SK-N-SH (cell line): ENCODE data around the gene BEND4. TPM values are rescaled to one million over a fixed set of nuclear protein-coding genes. Genes with fewer than 3 reads are reported as not detected.

ENCODE experiments used
- CTCF ChIA-PET: fragments of 300-600, 350-600 bp; formaldehyde crosslinking; extraction: SDS; loops from one replicate; lab custom pipeline; 2021; lab: Yijun Ruan, JAX
- POLR2A ChIA-PET: fragments of 350-600 bp; sonication (Branson Sonifier 250); formaldehyde crosslinking; extraction: SDS; loops from one replicate; lab custom pipeline; 2020; ENCODE audit warnings: antibody characterized with exemption, inconsistent platforms; lab: Yijun Ruan, JAX
- DNase-seq: peaks from one replicate; pipeline ENCODE4 v3.0.0; 2012
- H2AFZ ChIP-seq: fragments of 200-600 bp; sonication (generic); 2 replicates; pipeline ENCODE4 v1.8.1; 2016; ENCODE audit warnings: antibody characterized with exemption, mild to moderate bottlenecking, low read depth
- H3F3A ChIP-seq: fragments of 200-600 bp; sonication (generic); replicated peaks from 2 replicates; pipeline ENCODE3; 2016; ENCODE audit warnings: antibody characterized with exemption, mild to moderate bottlenecking; ENCODE audit not compliant: insufficient read depth
- H3K27ac ChIP-seq, 2 experiments: fragments of 200-500 bp in 1 of 2; fragments of 200-600 bp in 1 of 2; sonication (Bioruptor generic) in 1 of 2; sonication (generic), shearing (Covaris generic) in 1 of 2; 2 replicates each; pipeline versions ENCODE4 v1.5.1 to v1.6.1; 2014 to 2016; ENCODE audit warnings: low read depth in 2 of 2, inconsistent platforms in 1 of 2, low read length in 1 of 2, mild to moderate bottlenecking in 1 of 2, mixed read lengths in 1 of 2
- H3K27me3 ChIP-seq: fragments of 200-600 bp; sonication (generic), shearing (Covaris generic); 2 replicates; pipeline ENCODE4 v1.6.1; 2016; ENCODE audit warnings: mixed run types; ENCODE audit not compliant: insufficient read depth
- H3K36me3 ChIP-seq, 2 experiments: fragments of 200-500 bp in 1 of 2; fragments of 200-600 bp in 1 of 2; sonication (Bioruptor generic) in 1 of 2; sonication (generic) in 1 of 2; replicated peaks in 1 of 2; 2 replicates each; pipeline versions ENCODE3 to v1.5.1; 2014 to 2016; ENCODE audit warnings: low read length in 1 of 2, mild to moderate bottlenecking in 1 of 2; ENCODE audit not compliant: insufficient read depth in 2 of 2, control insufficient read depth in 1 of 2
- H3K4me1 ChIP-seq, 2 experiments: fragments of 200-500 bp in 1 of 2; fragments of 200-600 bp in 1 of 2; sonication (Bioruptor generic) in 1 of 2; sonication (generic), shearing (Covaris generic) in 1 of 2; 2 replicates each; pipeline versions ENCODE4 v1.5.1 to v1.6.1; 2014 to 2016; ENCODE audit warnings: low read depth in 1 of 2, low read length in 1 of 2, mixed run types in 1 of 2; ENCODE audit not compliant: insufficient read depth in 2 of 2, control insufficient read depth in 1 of 2
- H3K4me2 ChIP-seq: fragments of 200-600 bp; sonication (generic), shearing (Covaris generic); 2 replicates; pipeline ENCODE4 v1.6.1; 2017; ENCODE audit warnings: mixed run types
- H3K4me3 ChIP-seq, 2 experiments: fragments of 200-500 bp in 1 of 2; fragments of 200-600 bp in 1 of 2; sonication (Bioruptor generic) in 1 of 2; sonication (generic), shearing (Covaris generic) in 1 of 2; 2 replicates each; pipeline versions ENCODE4 v1.5.1 to v1.8.1; 2014 to 2016; ENCODE audit warnings: low read depth in 2 of 2, inconsistent platforms in 1 of 2, low read length in 1 of 2, mild to moderate bottlenecking in 1 of 2, mixed read lengths in 1 of 2, moderate library complexity in 1 of 2
- H3K79me2 ChIP-seq: fragments of 200-600 bp; sonication (generic); 2 replicates; pipeline ENCODE4 v1.8.1; 2017; ENCODE audit warnings: mild to moderate bottlenecking; ENCODE audit not compliant: insufficient read depth
- H3K9ac ChIP-seq: fragments of 200-600 bp; sonication (generic); 2 replicates; pipeline ENCODE4 v1.6.1; 2017; ENCODE audit warnings: mixed run types
- H3K9me2 ChIP-seq: fragments of 200-600 bp; sonication (generic); 2 replicates; pipeline ENCODE4 v1.6.1; 2017; ENCODE audit warnings: mixed run types
- H3K9me3 ChIP-seq: fragments of 200-600 bp; sonication (generic); 2 replicates; pipeline ENCODE4 v1.6.1; 2017; ENCODE audit warnings: mixed run types, mild to moderate bottlenecking, moderate library complexity
- H4K20me1 ChIP-seq: fragments of 200-600 bp; sonication (generic); 2 replicates; pipeline ENCODE4 v1.6.1; 2017; ENCODE audit warnings: mild to moderate bottlenecking, mixed run types; ENCODE audit not compliant: insufficient read depth
- CHD2 ChIP-seq: fragments of 150-350 bp; IDR thresholded peaks from 2 replicates; pipeline ENCODE4 v1.6.1; 2018; ENCODE audit warnings: low read length; ENCODE audit not compliant: partially characterized antibody
- CTCF ChIP-seq: fragments of 200-600 bp; sonication (generic); IDR thresholded peaks from 2 replicates; pipeline ENCODE4 v1.6.1; 2017; ENCODE audit warnings: antibody characterized with exemption, mild to moderate bottlenecking, moderate library complexity
- ELF1 ChIP-seq: IDR thresholded peaks from 2 replicates; pipeline ENCODE4 v1.4.0; 2012
- FOXJ3 ChIP-seq: sonication (generic); formaldehyde crosslinking; IDR thresholded peaks from 2 replicates; pipeline ENCODE4 v1.5.1; 2020; ENCODE audit warnings: mild to moderate bottlenecking, missing genetic modification reagents
- FOXM1 ChIP-seq: IDR thresholded peaks from 2 replicates; pipeline ENCODE4 v1.4.0; 2012; ENCODE audit warnings: low read depth, mild to moderate bottlenecking
- GABPA ChIP-seq: IDR thresholded peaks from 2 replicates; pipeline ENCODE4 v1.4.0; 2012; ENCODE audit warnings: low read depth, mild to moderate bottlenecking
- GATA2 ChIP-seq: sonication (generic); formaldehyde crosslinking; IDR thresholded peaks from 2 replicates; pipeline ENCODE4 v1.5.0; 2020; ENCODE audit warnings: mild to moderate bottlenecking, missing genetic modification reagents
- IRF3 ChIP-seq: fragments of 150-350 bp; IDR thresholded peaks from 2 replicates; pipeline ENCODE4 v1.6.1; 2016; ENCODE audit warnings: mild to moderate bottlenecking, low read depth, low read length
- MAX ChIP-seq: IDR thresholded peaks from 2 replicates; pipeline ENCODE4 v1.4.0; 2012; ENCODE audit warnings: low read depth
- MXI1 ChIP-seq: IDR thresholded peaks from 2 replicates; pipeline ENCODE4 v1.6.1; 2012; ENCODE audit warnings: mild to moderate bottlenecking, low read depth, low read length, improper control_type of control experiment
- NRF1 ChIP-seq: IDR thresholded peaks from 2 replicates; pipeline ENCODE4 v1.6.1; 2012; ENCODE audit warnings: low read depth, mild to moderate bottlenecking, low read length
- PBX3 ChIP-seq: IDR thresholded peaks from 2 replicates; pipeline ENCODE4; 2012
- POLR2AphosphoS5 ChIP-seq: IDR thresholded peaks from 2 replicates; pipeline ENCODE4 v1.6.1; 2012; ENCODE audit warnings: low read depth, low read length
- RCOR1 ChIP-seq: fragments of 150-350 bp; IDR thresholded peaks from 2 replicates; pipeline ENCODE4 v1.6.1; 2017; ENCODE audit warnings: antibody characterized with exemption, low read length
- RFX5 ChIP-seq: IDR thresholded peaks from 2 replicates; pipeline ENCODE4 v1.6.1; 2012; ENCODE audit warnings: mild to moderate bottlenecking, improper control_type of control experiment, low read length
- RXRA ChIP-seq: IDR thresholded peaks from 2 replicates; pipeline ENCODE4 v1.4.0; 2012; ENCODE audit warnings: low read depth, mild to moderate bottlenecking, borderline replicate concordance
- SIN3A ChIP-seq: IDR thresholded peaks from 2 replicates; pipeline ENCODE4 v1.6.1; 2012; ENCODE audit warnings: low read depth, mild to moderate bottlenecking, low read length, moderate library complexity, borderline replicate concordance
- TAF1 ChIP-seq: IDR thresholded peaks from 2 replicates; pipeline ENCODE4 v1.6.1; 2012; ENCODE audit warnings: low read depth, mild to moderate bottlenecking, low read length, moderate library complexity, borderline replicate concordance
- ZBTB33 ChIP-seq: IDR thresholded peaks from 2 replicates; pipeline ENCODE4 v1.4.0; 2012; ENCODE audit warnings: low read depth, borderline replicate concordance
- whole genome bisulfite sequencing: methylation state at CpG from one replicate; pipeline ENCODE4 v1.1.6; 2017; ENCODE audit warnings: low lambda C conversion rate; 5-methylcytosine and 5-hydroxymethylcytosine counted together
- polyA plus RNA-seq, 3 experiments: library from polyadenylated mRNA; depleted of rRNA; stranded (reverse); fragments of >200 nt; gene quantifications; 2 replicates each; pipeline ENCODE4 v1.2.3, GENCODE V29; 2012

The BEND4 gene
- polyA plus RNA-seq, 1 of the 3 experiments (the other 2 are of a cell fraction): 0.02 TPM

- 19% methylated on average over 1 of the region's 1 CpG for WGBS
- Histone ChIP-seq H3K4me1 (no peaks in the 10 kb centered on the region), H3K9me2 (no peaks in the 10 kb centered on the region), H3K79me2 (no peaks in the 10 kb centered on the region), H3K9me3 (no peaks in the 10 kb centered on the region), H3F3A (no peaks in the 10 kb centered on the region), H2AFZ (no peak overlapping the region), H3K27ac (no peak overlapping the region), H3K9ac (no peak overlapping the region), H3K27me3 (no peaks in the 10 kb centered on the region), H3K36me3 (no peaks in the 10 kb centered on the region), H3K4me3 (no peak overlapping the region), H4K20me1 (no peaks in the 10 kb centered on the region), H3K4me2 (no peak overlapping the region)
- POLR2A ChIA-PET: no interaction called here
- DNase-seq: no peak
- no peak for TF ChIP-seq CHD2
- no peak for TF ChIP-seq MXI1
- no peak for TF ChIP-seq TAF1
- TF ChIP-seq ELF1: no peak
- CTCF ChIA-PET: no interaction called here
These were observed 19.4 kb downstream of the BEND4 start for GRCh38 chr4:42133006-42133405.

GRCh38 chr4:42132099-42132498 lies 20.4 kb downstream of the BEND4 start:
- POLR2A ChIA-PET: no interaction called here
- no peak overlapping the region for H3K27ac ChIP-seq
- no peaks in the 10 kb centered on the region for H3K9me3 ChIP-seq
- H3K4me1 ChIP-seq: no peaks in the 10 kb centered on the region
- WGBS: 60% methylated on average over 7 of the region's 7 CpGs
- no peak overlapping the region for H3K4me2 ChIP-seq
- H3K79me2 ChIP-seq: no peaks in the 10 kb centered on the region
- no peaks in the 10 kb centered on the region for H4K20me1 ChIP-seq
- TF ChIP-seq MAX (no peak), GATA2 (CRISPR knock-in tag) (no peak), RCOR1 (no peak), RXRA (no peak), TAF1 (no peak), GABPA (no peak), SIN3A (no peak), IRF3 (no peak), FOXJ3 (CRISPR knock-in tag) (no peak), POLR2AphosphoS5 (no peak), CTCF (no peak), ZBTB33 (no peak), MXI1 (no peak), PBX3 (no peak), NRF1 (no peak), RFX5 (no peak), FOXM1 (no peak)
- TF ChIP-seq, all 33 proteins: peak for 0
- Histone ChIP-seq H3K36me3 (no peaks in the 10 kb centered on the region), H3K9me2 (no peaks in the 10 kb centered on the region), H3F3A (no peaks in the 10 kb centered on the region), H3K9ac (no peak overlapping the region), H3K27me3 (no peaks in the 10 kb centered on the region), H2AFZ (no peak overlapping the region), H3K4me3 (no peak overlapping the region)
- CTCF ChIA-PET: no interaction called here
- DNase-seq: no peak
